22Rv1 (cell line): ENCODE results near the gene PDP2.

Experiments used
- ZFX ChIP-seq: fragments of 450-650 bp; IDR thresholded peaks from 2 replicates; pipeline ENCODE4 v1.6.1; 2017; ENCODE audit warnings: antibody characterized with exemption, borderline replicate concordance
- TF ChIP-seq, protein P1 (sequence below): fragments of 450-650 bp; IDR thresholded peaks from 2 replicates; pipeline ENCODE4 v1.5.1; 2017; ENCODE audit warnings: mild to moderate bottlenecking

DNA sequence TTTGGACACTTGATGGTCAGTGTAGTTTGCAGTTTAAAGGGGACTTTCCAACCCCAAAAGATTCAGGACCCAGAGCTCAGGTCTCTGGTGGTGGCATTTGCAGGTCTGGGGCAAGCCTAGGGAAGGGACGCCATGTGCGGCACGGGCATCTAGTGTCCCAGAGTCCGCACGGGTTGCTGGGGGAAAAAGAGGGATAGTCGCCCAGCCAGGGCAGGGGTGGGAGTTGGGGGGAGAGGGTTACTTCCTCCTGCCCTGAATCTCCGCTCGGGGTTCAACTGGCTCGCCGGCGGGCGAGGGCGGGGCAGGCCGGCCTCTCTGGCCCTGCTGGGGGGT, 36.3 kb upstream of the PDP2 start:
- TF ChIP-seq, protein P1, sequence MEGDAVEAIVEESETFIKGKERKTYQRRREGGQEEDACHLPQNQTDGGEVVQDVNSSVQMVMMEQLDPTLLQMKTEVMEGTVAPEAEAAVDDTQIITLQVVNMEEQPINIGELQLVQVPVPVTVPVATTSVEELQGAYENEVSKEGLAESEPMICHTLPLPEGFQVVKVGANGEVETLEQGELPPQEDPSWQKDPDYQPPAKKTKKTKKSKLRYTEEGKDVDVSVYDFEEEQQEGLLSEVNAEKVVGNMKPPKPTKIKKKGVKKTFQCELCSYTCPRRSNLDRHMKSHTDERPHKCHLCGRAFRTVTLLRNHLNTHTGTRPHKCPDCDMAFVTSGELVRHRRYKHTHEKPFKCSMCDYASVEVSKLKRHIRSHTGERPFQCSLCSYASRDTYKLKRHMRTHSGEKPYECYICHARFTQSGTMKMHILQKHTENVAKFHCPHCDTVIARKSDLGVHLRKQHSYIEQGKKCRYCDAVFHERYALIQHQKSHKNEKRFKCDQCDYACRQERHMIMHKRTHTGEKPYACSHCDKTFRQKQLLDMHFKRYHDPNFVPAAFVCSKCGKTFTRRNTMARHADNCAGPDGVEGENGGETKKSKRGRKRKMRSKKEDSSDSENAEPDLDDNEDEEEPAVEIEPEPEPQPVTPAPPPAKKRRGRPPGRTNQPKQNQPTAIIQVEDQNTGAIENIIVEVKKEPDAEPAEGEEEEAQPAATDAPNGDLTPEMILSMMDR, result no peak
- TF ChIP-seq ZFX, result no peak
